A549 (cell line): Measurements from ENCODE around the gene TNFSF11. TPM values are rescaled to one million over a fixed set of nuclear protein-coding genes. Genes with fewer than 3 reads are reported as not detected.

ENCODE experiments used
- ATAC-seq, 2 experiments: fragments of 200-7000 bp in 1 of 2; fragments of >200 bp in 1 of 2; cut with Nextera tagmentation in 1 of 2; cut with Tn5 transposase in 1 of 2; 3 replicates each; pipeline versions ENCODE4 v1.8.0 to v1.9.1; 2018 to 2020; ENCODE audit warnings: mild to moderate bottlenecking in 1 of 2, moderate library complexity in 1 of 2
- CTCF ChIA-PET: fragments of 300-600 bp; sonication (Branson Sonifier 250); formaldehyde crosslinking; extraction: SDS; loops from one replicate; lab custom pipeline; 2021; ENCODE audit warnings: antibody characterized with exemption, inconsistent platforms; lab: Yijun Ruan, JAX
- POLR2A ChIA-PET: fragments of 350-600 bp; formaldehyde crosslinking; extraction: SDS; loops from one replicate; lab custom pipeline; 2021; ENCODE audit warnings: antibody characterized with exemption, inconsistent platforms; lab: Yijun Ruan, JAX
- DNase-seq, 2 experiments: peaks; one replicate each; pipeline versions ENCODE4 v3.0.0 to v3.0.0-alpha.2; 2011 to 2016; ENCODE audit warnings: low read depth in 1 of 2, low spot score in 1 of 2
- FAIRE-seq: peaks from 2 replicates; lab custom pipeline; 2011; peaks lifted over from hg19 to GRCh38; lab: Jason Lieb, UNC
- H3K27ac ChIP-seq, 2 experiments: fragments of >200 bp; sonication (Bioruptor Twin); formaldehyde crosslinking; 3 replicates each; pipeline ENCODE4 v1.5.1; 2016 to 2017
- H3K4me1 ChIP-seq: fragments of >200 bp; sonication (Bioruptor Twin); formaldehyde crosslinking; 3 replicates; pipeline ENCODE4 v1.6.1; 2016
- H3K4me2 ChIP-seq: fragments of >200 bp; sonication (Bioruptor Twin); formaldehyde crosslinking; 3 replicates; pipeline ENCODE4 v1.6.1; 2016
- H3K4me3 ChIP-seq: fragments of >200 bp; sonication (Bioruptor Twin); formaldehyde crosslinking; 3 replicates; pipeline ENCODE4 v1.5.1; 2016
- H3K9me3 ChIP-seq: fragments of >200 bp; sonication (Bioruptor Twin); formaldehyde crosslinking; 3 replicates; pipeline ENCODE4 v1.6.1; 2016
- CBX2 ChIP-seq: fragments of 200-600 bp; sonication (generic); IDR thresholded peaks from 2 replicates; pipeline ENCODE4 v1.6.1; 2016; ENCODE audit warnings: low read depth, mild to moderate bottlenecking, borderline replicate concordance
- CBX8 ChIP-seq: fragments of 200-600 bp; sonication (generic); IDR thresholded peaks from 2 replicates; pipeline ENCODE4 v1.6.1; 2016
- CEBPB ChIP-seq, 2 experiments: fragments of >200 bp in 1 of 2; sonication (Bioruptor Twin) in 1 of 2; formaldehyde crosslinking in 1 of 2; IDR thresholded peaks; 2 replicates each; pipeline ENCODE4 v1.6.1; 2012 to 2016
- CHD2 ChIP-seq: fragments of 150-350 bp; IDR thresholded peaks from 2 replicates; pipeline ENCODE4 v1.6.1; 2014; ENCODE audit warnings: low read length; ENCODE audit not compliant: partially characterized antibody
- CTCF ChIP-seq: fragments of >200 bp; sonication (Bioruptor Twin); formaldehyde crosslinking; IDR thresholded peaks from 3 replicates; pipeline ENCODE4 v1.5.1; 2016
- E2F6 ChIP-seq: IDR thresholded peaks from 2 replicates; pipeline ENCODE4 v1.6.1; 2012; ENCODE audit warnings: low read depth, borderline replicate concordance
- EHF ChIP-seq: fragments of 250-450 bp; sonication (Bioruptor Pico); IDR thresholded peaks from 2 replicates; pipeline ENCODE4 v1.5.0; 2020; ENCODE audit warnings: mild to moderate bottlenecking
- ELK1 ChIP-seq: fragments of 150-350 bp; IDR thresholded peaks from 2 replicates; pipeline ENCODE4 v1.6.1; 2014; ENCODE audit warnings: low read depth, mild to moderate bottlenecking, low read length
- FOSL2 ChIP-seq, 2 experiments: fragments of 450-650 bp in 1 of 2; fragments of >200 bp in 1 of 2; sonication (Bioruptor Twin) in 1 of 2; formaldehyde crosslinking; IDR thresholded peaks; 2 replicates each; pipeline versions ENCODE4 v1.5.0 to v1.6.1; 2016 to 2020; ENCODE audit warnings: mild to moderate bottlenecking in 1 of 2, moderate library complexity in 1 of 2
- GATA3 ChIP-seq: IDR thresholded peaks from 2 replicates; pipeline ENCODE4 v1.6.1; 2012; ENCODE audit warnings: borderline replicate concordance
- HMGXB4 ChIP-seq: fragments of 250-450 bp; sonication (Bioruptor Pico); IDR thresholded peaks from 2 replicates; pipeline ENCODE4 v1.5.0; 2021; ENCODE audit warnings: mild to moderate bottlenecking, moderate library complexity, borderline replicate concordance
- JUN ChIP-seq, 2 experiments: fragments of >200 bp; sonication (Bioruptor Twin); formaldehyde crosslinking; IDR thresholded peaks; 2 replicates in 1 of 2; 3 replicates in 1 of 2; pipeline ENCODE4 v1.6.1; 2016 to 2017
- JUNB ChIP-seq: fragments of >200 bp; sonication (Bioruptor Twin); formaldehyde crosslinking; IDR thresholded peaks from 2 replicates; pipeline ENCODE4 v1.6.1; 2016
- KDM5A ChIP-seq: fragments of 200-600 bp; sonication (generic); IDR thresholded peaks from 2 replicates; pipeline ENCODE4 v1.6.1; 2016; ENCODE audit warnings: antibody characterized with exemption, mild to moderate bottlenecking
- MAFK ChIP-seq: fragments of 450-650 bp; IDR thresholded peaks from 2 replicates; pipeline ENCODE4 v1.6.1; 2014; ENCODE audit not compliant: partially characterized antibody
- MAZ ChIP-seq: fragments of 150-350 bp; IDR thresholded peaks from 2 replicates; pipeline ENCODE4 v1.6.1; 2014; ENCODE audit warnings: antibody characterized with exemption, low read depth, low read length, borderline replicate concordance
- NPAS2 ChIP-seq: fragments of 250-450 bp; sonication (Bioruptor Pico); IDR thresholded peaks from 2 replicates; pipeline ENCODE4 v1.8.0; 2022; ENCODE audit warnings: mild to moderate bottlenecking, moderate library complexity, borderline replicate concordance
- RFX5 ChIP-seq: fragments of 450-650 bp; IDR thresholded peaks from 2 replicates; pipeline ENCODE4 v1.7.1; 2014; ENCODE audit warnings: antibody characterized with exemption, mild to moderate bottlenecking, moderate library complexity
- RNF2 ChIP-seq: fragments of 200-600 bp; sonication (generic); IDR thresholded peaks from 2 replicates; pipeline ENCODE4 v1.6.1; 2016; ENCODE audit warnings: low read depth, mild to moderate bottlenecking, antibody characterized with exemption, moderate library complexity, borderline replicate concordance
- TP53 ChIP-seq: fragments of 250-450 bp; sonication (Bioruptor Pico); IDR thresholded peaks from 2 replicates; pipeline ENCODE4 v1.5.0; 2021; ENCODE audit warnings: mild to moderate bottlenecking, moderate library complexity
- USF2 ChIP-seq: fragments of 450-650 bp; IDR thresholded peaks from 2 replicates; pipeline ENCODE4 v1.6.1; 2014; ENCODE audit warnings: antibody characterized with exemption
- ZC3H11A ChIP-seq: fragments of 450-650 bp; IDR thresholded peaks from 2 replicates; pipeline ENCODE4 v1.6.1; 2014; ENCODE audit warnings: antibody characterized with exemption, mild to moderate bottlenecking
- WGBS: methylation state at CpG from one replicate; pipeline ENCODE4 v1.1.6; 2017; ENCODE audit errors: missing lambda C conversion rate; 5-methylcytosine and 5-hydroxymethylcytosine counted together
- polyA plus RNA-seq, 4 experiments: library from polyadenylated mRNA; depleted of rRNA in 3 of 4; stranded (reverse); fragments of >200 nt; fragmentation: RNase III in 1 of 4; extraction: RNeasy Plus Mini Kit Qiagen cat#74134 plus additional on column Dnase treatment in 1 of 4; gene quantifications; 2 replicates in 3 of 4; 3 replicates in 1 of 4; pipeline ENCODE4 v1.2.3, GENCODE V29; 2011 to 2017

The TNFSF11 gene
- polyA plus RNA-seq, 2 of the 4 experiments (the other 2 are of a cell fraction): not detected

GRCh38 chr13:42626176-42626860 is 52.4 kb downstream of the TNFSF11 start:
- POLR2A ChIA-PET: no interaction called here
- no peak for ATAC-seq
- H3K4me2 ChIP-seq: no peak overlapping the region

GRCh38 chr13:42628666-42629065 is 54.7 kb downstream of the TNFSF11 start:
- ATAC-seq: no peak
- no peak for FAIRE-seq
- no peak for DNase-seq
- H3K9me3 ChIP-seq: no peaks in the 10 kb centered on the region
- no peaks in the 10 kb centered on the region for H3K4me1 ChIP-seq
- H3K27ac ChIP-seq: no peak overlapping the region
- ChIA-PET CTCF (no interaction called here), POLR2A (no interaction called here)
- no peak overlapping the region for H3K4me3 ChIP-seq
- no peak overlapping the region for H3K4me2 ChIP-seq
- TF ChIP-seq CHD2 (no peak), RNF2 (no peak), CTCF (no peak), FOSL2 (IDR thresholded peaks at IDR 0.05) (no peak), FOSL2 (CRISPR knock-in tag; IDR thresholded peaks at IDR 0.05) (no peak), MAFK (no peak), KDM5A (no peak), ZC3H11A (no peak), NPAS2 (CRISPR knock-in tag) (no peak), JUN (IDR thresholded peaks at IDR 0.05) (no peak), E2F6 (no peak), TP53 (CRISPR knock-in tag) (no peak), GATA3 (no peak), RFX5 (no peak), EHF (CRISPR knock-in tag) (no peak), USF2 (no peak), MAZ (no peak), CBX2 (no peak)
- TF ChIP-seq, all 56 proteins: peak for 0
- WGBS: 25% methylated on average over 5 of the region's 5 CpGs

More at GRCh38 chr13:42626176-42626860, 52.4 kb downstream of the TNFSF11 start:
- WGBS: 43% methylated on average over 5 of the region's 5 CpGs
- FAIRE-seq (no peak), DNase-seq (no peak)
- H3K9me3 ChIP-seq: no peaks in the 10 kb centered on the region
- no peak overlapping the region for H3K4me3 ChIP-seq
- H3K27ac ChIP-seq: no peak overlapping the region
- H3K4me1 ChIP-seq: no peaks in the 10 kb centered on the region
- no peak for TF ChIP-seq KDM5A
- TF ChIP-seq ELK1: no peak
- TF ChIP-seq JUNB: no peak
- TF ChIP-seq HMGXB4: no peak
- no peak for TF ChIP-seq CBX8
- no peak for TF ChIP-seq CEBPB (IDR thresholded peaks at IDR 0.05)
- TF ChIP-seq USF2: no peak
- TF ChIP-seq E2F6: no peak
- TF ChIP-seq, all 56 proteins: peak for 0
- CTCF ChIA-PET: no interaction called here
